Keratinocyte (primary cell): Measurements from ENCODE around the gene MSGN1. TPM values are rescaled to one million over a fixed set of nuclear protein-coding genes. Genes with fewer than 3 reads are reported as not detected.

Experiments
- DNase-seq: peaks from one replicate; pipeline ENCODE4 v3.0.0-alpha.2; 2011; ENCODE audit warnings: low read depth, missing footprints, low spot score
- FAIRE-seq: peaks from 2 replicates; lab custom pipeline; 2011; peaks lifted over from hg19 to GRCh38; lab: Jason Lieb, UNC
- H2AFZ ChIP-seq: 2 replicates; pipeline ENCODE4 v1.6.0; 2012; ENCODE audit warnings: low read length, control low read depth, inconsistent platforms; ENCODE audit not compliant: control insufficient read depth
- H3K27ac ChIP-seq: 2 replicates; pipeline ENCODE4 v1.5.1; 2011; ENCODE audit warnings: low read length; ENCODE audit not compliant: control insufficient read depth, insufficient read depth
- H3K27me3 ChIP-seq: 3 replicates; pipeline ENCODE4 v1.6.0; 2011; ENCODE audit warnings: low read length; ENCODE audit not compliant: control insufficient read depth, insufficient read depth; ENCODE audit errors: extremely low read depth
- H3K36me3 ChIP-seq, 2 experiments: 2 replicates in 1 of 2; 3 replicates in 1 of 2; pipeline ENCODE4 v1.5.1; 2011; ENCODE audit warnings: low read length in 2 of 2, mild to moderate bottlenecking in 1 of 2; ENCODE audit not compliant: control insufficient read depth in 2 of 2, insufficient read depth in 2 of 2; ENCODE audit errors: extremely low read depth in 1 of 2
- H3K4me1 ChIP-seq: 3 replicates; pipeline ENCODE4 v1.5.1; 2011; ENCODE audit warnings: low read length; ENCODE audit not compliant: control insufficient read depth, insufficient read depth; ENCODE audit errors: extremely low read depth
- H3K4me2 ChIP-seq: 3 replicates; pipeline ENCODE4 v1.6.0; 2011; ENCODE audit warnings: low read depth, low read length; ENCODE audit not compliant: control insufficient read depth, insufficient read depth; ENCODE audit errors: extremely low read depth
- H3K4me3 ChIP-seq, 3 experiments: fragments of 200-600 bp in 1 of 3; sonication (generic) in 1 of 3; 2 replicates in 2 of 3; 3 replicates in 1 of 3; pipeline ENCODE4 v1.5.1; 2011 to 2016; ENCODE audit warnings: low read length in 3 of 3, mild to moderate bottlenecking in 3 of 3, control low read depth in 2 of 3, inconsistent platforms in 1 of 3, low read depth in 1 of 3, mixed read lengths in 1 of 3, mixed run types in 1 of 3, moderate library complexity in 1 of 3; ENCODE audit not compliant: control insufficient read depth in 2 of 3, insufficient read depth in 2 of 3; ENCODE audit errors: extremely low read depth in 1 of 3
- H3K79me2 ChIP-seq: 2 replicates; pipeline ENCODE4 v1.6.0; 2012; ENCODE audit warnings: low read length; ENCODE audit not compliant: control insufficient read depth, insufficient read depth
- H3K9ac ChIP-seq: 3 replicates; pipeline ENCODE4 v1.6.0; 2011; ENCODE audit warnings: low read length; ENCODE audit not compliant: control insufficient read depth, insufficient read depth; ENCODE audit errors: extremely low read depth
- H3K9me1 ChIP-seq: 3 replicates; pipeline ENCODE4 v1.6.0; 2011; ENCODE audit warnings: low read length; ENCODE audit not compliant: control insufficient read depth, insufficient read depth; ENCODE audit errors: extremely low read depth
- H3K9me3 ChIP-seq: 2 replicates; pipeline ENCODE4 v1.5.1; 2012; ENCODE audit warnings: low read depth, low read length; ENCODE audit not compliant: control insufficient read depth
- H4K20me1 ChIP-seq: 3 replicates; pipeline ENCODE4 v1.6.0; 2011; ENCODE audit warnings: low read length; ENCODE audit not compliant: control insufficient read depth, insufficient read depth; ENCODE audit errors: extremely low read depth
- CTCF ChIP-seq, 3 experiments: IDR thresholded peaks in 1 of 3; conservative IDR thresholded peaks in 1 of 3; optimal IDR thresholded peaks in 1 of 3; 2 replicates in 2 of 3; 3 replicates in 1 of 3; pipeline versions ENCODE3 to v1.5.1; 2011; ENCODE audit warnings: low read length in 3 of 3, mild to moderate bottlenecking in 3 of 3, moderate library complexity in 2 of 3, control low read depth in 1 of 3, inconsistent platforms in 1 of 3; ENCODE audit not compliant: insufficient read depth in 2 of 3; ENCODE audit errors: extremely low read depth in 1 of 3
- EZH2 ChIP-seq: IDR thresholded peaks from one replicate; pipeline ENCODE4 v1.6.1; 2012; ENCODE audit warnings: inconsistent platforms, mild to moderate bottlenecking, low read length, moderate library complexity
- dilution Hi-C: fragments of 300-500 bp; cut with MboI; formaldehyde crosslinking; loops from one replicate; pipeline ENCODE4 v1.7.0; 2020; ENCODE audit warnings: low sequenced_read_pairs; ENCODE audit not compliant: extremely low pct_ligation_motif_present
- polyA plus RNA-seq, 5 experiments: library from polyadenylated mRNA; depleted of rRNA in 3 of 5; stranded (reverse) in 3 of 5; stranded (forward) in 1 of 5; unstranded in 1 of 5; fragments of >200 nt; gene quantifications; 1 replicate in 1 of 5; 2 replicates in 3 of 5; 3 replicates in 1 of 5; pipeline versions ENCODE4 v1.2.1 to v1.2.3, GENCODE V29; 2011 to 2012; ENCODE audit warnings: missing spikeins in 2 of 5, low read depth in 1 of 5, low replicate concordance in 1 of 5

MSGN1 gene
- polyA plus RNA-seq, 1 donor (not counting 4 experiments of a cell fraction or from before 2014, with no cell fraction given) = 0.22 TPM

GRCh38 chr2:17835516-17835915 lies 19.3 kb downstream of the MSGN1 start:
- TF ChIP-seq CTCF (optimal IDR thresholded peaks at IDR 0.05 in 1 of 3, IDR thresholded peaks at IDR 0.05 in 1 of 3, conservative IDR thresholded peaks at IDR 0.05 in 1 of 3; ENCODE audit: extremely low read depth in 1 of 3, insufficient read depth in 2 of 3, low read length in 3 of 3) (no peak), EZH2 (no peak)
- dilution Hi-C loops = no loop called here
- no peaks in the 10 kb centered on the region for H3K36me3 ChIP-seq
- H3K9me3 ChIP-seq = no peaks in the 10 kb centered on the region
- FAIRE-seq = no peak
- no peaks in the 10 kb centered on the region for H4K20me1 ChIP-seq
- no peak overlapping the region for H3K9ac ChIP-seq
- no peaks in the 10 kb centered on the region for H3K27me3 ChIP-seq
- no peak overlapping the region for H2AFZ ChIP-seq
- DNase-seq = no peak
- no peaks in the 10 kb centered on the region for H3K9me1 ChIP-seq
- no peak overlapping the region for H3K4me2 ChIP-seq
- peaks cover 5% of the 10 kb centered on the region for H3K4me1 ChIP-seq
- no peaks in the 10 kb centered on the region for H3K79me2 ChIP-seq
- no peak overlapping the region for H3K27ac ChIP-seq
- no peak overlapping the region for H3K4me3 ChIP-seq

GRCh38 chr2:17839959-17840358 lies 23.7 kb downstream of the MSGN1 start:
- dilution Hi-C loops = no loop called here
- FAIRE-seq (no peak), DNase-seq (no peak)
- no peaks in the 10 kb centered on the region for H3K4me1 ChIP-seq
- no peaks in the 10 kb centered on the region for H3K36me3 ChIP-seq
- H2AFZ ChIP-seq = no peak overlapping the region
- H3K27me3 ChIP-seq = no peaks in the 10 kb centered on the region
- no peaks in the 10 kb centered on the region for H3K9me3 ChIP-seq
- no peak overlapping the region for H3K4me3 ChIP-seq
- no peak overlapping the region for H3K9ac ChIP-seq
- H3K9me1 ChIP-seq = no peaks in the 10 kb centered on the region
- H3K4me2 ChIP-seq = no peak overlapping the region
- H3K79me2 ChIP-seq = no peaks in the 10 kb centered on the region
- H4K20me1 ChIP-seq = no peaks in the 10 kb centered on the region
- TF ChIP-seq CTCF (optimal IDR thresholded peaks at IDR 0.05 in 1 of 3, IDR thresholded peaks at IDR 0.05 in 1 of 3, conservative IDR thresholded peaks at IDR 0.05 in 1 of 3; ENCODE audit: extremely low read depth in 1 of 3, insufficient read depth in 2 of 3, low read length in 3 of 3) (no peak), EZH2 (no peak)
- no peak overlapping the region for H3K27ac ChIP-seq
